OCI-LY3 (cell line): ENCODE results near the gene SLC39A12.

Experiments used
- H2AFZ ChIP-seq: fragments of 200-600, 300-600 bp; shearing (Covaris generic); 2 replicates; pipeline ENCODE4 v1.6.0; 2014; ENCODE audit warnings: antibody characterized with exemption, low read depth, low read length
- H3K27ac ChIP-seq: fragments of 200-600, 300-600 bp; sonication (generic); 2 replicates; pipeline ENCODE4 v1.5.1; 2014; ENCODE audit warnings: mild to moderate bottlenecking, low read length, moderate library complexity, mixed read lengths
- H3K27me3 ChIP-seq: fragments of 200-600, 300-600 bp; sonication (generic); 2 replicates; pipeline ENCODE4 v1.6.1; 2014; ENCODE audit warnings: low read depth, low read length, mixed read lengths
- H3K36me3 ChIP-seq: fragments of 200-600, 300-600 bp; sonication (generic); replicated peaks from 2 replicates; pipeline ENCODE3; 2014; ENCODE audit warnings: low read depth, low read length, mixed read lengths
- H3K4me1 ChIP-seq: fragments of 300-600, 200-600 bp; sonication (generic); 2 replicates; pipeline ENCODE4 v1.6.1; 2014; ENCODE audit warnings: low read length, mixed read lengths
- H3K4me2 ChIP-seq: fragments of 200-600, 300-600 bp; sonication (generic); 2 replicates; pipeline ENCODE4 v1.6.1; 2014; ENCODE audit warnings: low read length, mixed read lengths
- H3K4me3 ChIP-seq: fragments of 300-600, 200-600 bp; sonication (generic); 2 replicates; pipeline ENCODE4 v1.5.1; 2014; ENCODE audit warnings: antibody characterized with exemption, mild to moderate bottlenecking, low read length, moderate library complexity
- H3K79me2 ChIP-seq: fragments of 300-600, 200-600 bp; shearing (Covaris generic); 2 replicates; pipeline ENCODE4 v1.6.1; 2014; ENCODE audit warnings: mild to moderate bottlenecking, low read length, mixed read lengths
- H3K9ac ChIP-seq: fragments of 300-600, 200-600 bp; shearing (Covaris generic); 2 replicates; pipeline ENCODE4 v1.6.0; 2014; ENCODE audit warnings: mild to moderate bottlenecking, low read length, moderate library complexity
- H3K9me3 ChIP-seq: fragments of 200-600, 300-600 bp; shearing (Covaris generic); 2 replicates; pipeline ENCODE4 v1.6.1; 2014; ENCODE audit warnings: low read length, mixed read lengths; ENCODE audit not compliant: insufficient read depth
- H4K20me1 ChIP-seq: fragments of 200-600, 300-600 bp; sonication (generic); 2 replicates; pipeline ENCODE4 v1.6.1; 2016; ENCODE audit warnings: low read length, mixed read lengths; ENCODE audit not compliant: insufficient read depth
- EZH2phosphoT487 ChIP-seq: fragments of 200-600 bp; shearing (Covaris generic); IDR thresholded peaks from 2 replicates; pipeline ENCODE4 v1.6.1; 2018; ENCODE audit warnings: antibody characterized with exemption, mixed run types, low read depth
- TF ChIP-seq, protein P1 (sequence below): fragments of 200-600, 300-600 bp; sonication (generic); IDR thresholded peaks from 2 replicates; pipeline ENCODE4 v1.5.1; 2014; ENCODE audit warnings: antibody characterized with exemption, low read length, low read depth

Gene SLC39A12

DNA sequence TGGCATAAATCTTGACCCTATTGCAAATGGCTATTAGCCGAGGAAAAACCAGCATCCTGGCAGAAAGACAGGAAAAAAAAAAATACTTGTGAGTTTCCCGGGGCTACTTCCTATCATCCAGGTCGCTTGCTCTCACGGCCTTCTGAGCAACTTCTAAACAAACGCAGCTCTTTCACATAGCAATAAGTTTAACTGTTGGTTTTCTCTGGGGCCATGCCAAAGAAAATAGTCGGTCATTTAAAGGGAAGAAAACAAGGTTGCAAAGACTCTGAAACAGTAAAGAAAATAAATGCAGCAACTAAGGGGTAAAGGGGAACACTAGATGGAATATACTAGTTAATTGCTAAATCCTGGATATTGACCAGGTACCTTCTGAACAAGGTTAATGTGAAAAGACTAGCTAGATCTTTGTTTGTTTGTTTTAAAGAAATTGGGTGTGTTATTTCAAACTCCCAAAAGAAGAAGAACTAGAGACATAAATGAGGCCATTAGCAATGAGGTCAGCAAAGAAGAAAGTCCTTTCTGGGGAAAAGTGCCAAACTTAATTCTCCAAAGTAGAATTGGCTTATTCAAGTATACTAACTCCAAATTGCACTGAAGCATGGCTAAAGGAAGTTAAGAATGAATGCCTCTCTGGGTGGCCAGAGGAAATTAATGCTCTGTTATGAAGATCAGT is 54.2 kb downstream of the SLC39A12 start:
- no peak overlapping the region for H2AFZ ChIP-seq
- TF ChIP-seq, protein P1, sequence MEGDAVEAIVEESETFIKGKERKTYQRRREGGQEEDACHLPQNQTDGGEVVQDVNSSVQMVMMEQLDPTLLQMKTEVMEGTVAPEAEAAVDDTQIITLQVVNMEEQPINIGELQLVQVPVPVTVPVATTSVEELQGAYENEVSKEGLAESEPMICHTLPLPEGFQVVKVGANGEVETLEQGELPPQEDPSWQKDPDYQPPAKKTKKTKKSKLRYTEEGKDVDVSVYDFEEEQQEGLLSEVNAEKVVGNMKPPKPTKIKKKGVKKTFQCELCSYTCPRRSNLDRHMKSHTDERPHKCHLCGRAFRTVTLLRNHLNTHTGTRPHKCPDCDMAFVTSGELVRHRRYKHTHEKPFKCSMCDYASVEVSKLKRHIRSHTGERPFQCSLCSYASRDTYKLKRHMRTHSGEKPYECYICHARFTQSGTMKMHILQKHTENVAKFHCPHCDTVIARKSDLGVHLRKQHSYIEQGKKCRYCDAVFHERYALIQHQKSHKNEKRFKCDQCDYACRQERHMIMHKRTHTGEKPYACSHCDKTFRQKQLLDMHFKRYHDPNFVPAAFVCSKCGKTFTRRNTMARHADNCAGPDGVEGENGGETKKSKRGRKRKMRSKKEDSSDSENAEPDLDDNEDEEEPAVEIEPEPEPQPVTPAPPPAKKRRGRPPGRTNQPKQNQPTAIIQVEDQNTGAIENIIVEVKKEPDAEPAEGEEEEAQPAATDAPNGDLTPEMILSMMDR, result no peak
- TF ChIP-seq EZH2phosphoT487, result no peak
- no peak overlapping the region for H3K4me2 ChIP-seq
- H3K4me1 ChIP-seq, result peaks cover 14% of the 10 kb centered on the region
- H3K27me3 ChIP-seq, result no peaks in the 10 kb centered on the region
- no peaks in the 10 kb centered on the region for H3K9me3 ChIP-seq
- no peaks in the 10 kb centered on the region for H3K36me3 ChIP-seq
- H3K27ac ChIP-seq, result no peak overlapping the region
- H3K79me2 ChIP-seq, result no peaks in the 10 kb centered on the region
- H3K4me3 ChIP-seq, result no peak overlapping the region
- H3K9ac ChIP-seq, result no peak overlapping the region
- no peaks in the 10 kb centered on the region for H4K20me1 ChIP-seq

DNA sequence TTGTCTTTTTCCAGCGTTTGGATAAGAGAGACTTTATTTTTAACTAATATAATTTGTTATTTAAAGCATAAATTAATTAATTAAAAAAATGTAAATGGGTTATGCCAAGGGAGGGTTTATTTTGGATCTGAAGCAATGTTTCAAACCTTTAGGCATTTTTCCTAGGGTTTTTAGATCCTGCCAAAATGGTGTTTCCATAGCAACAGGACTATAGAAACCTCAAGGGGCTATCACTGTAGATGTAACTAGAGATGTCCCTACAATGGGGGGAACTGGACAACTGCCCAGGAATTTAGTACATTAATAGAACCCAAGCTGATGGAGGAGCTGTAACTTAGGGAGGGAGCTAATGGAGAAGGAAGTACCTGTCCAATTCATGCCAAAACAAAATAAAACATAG is 57.3 kb downstream of the SLC39A12 start:
- Histone ChIP-seq H3K36me3 (no peaks in the 10 kb centered on the region), H3K79me2 (no peaks in the 10 kb centered on the region), H3K4me3 (no peak overlapping the region), H3K4me2 (no peak overlapping the region), H4K20me1 (no peaks in the 10 kb centered on the region), H3K9me3 (no peaks in the 10 kb centered on the region), H3K27ac (no peak overlapping the region), H2AFZ (no peak overlapping the region), H3K4me1 (peaks cover 14% of the 10 kb centered on the region), H3K9ac (no peak overlapping the region), H3K27me3 (no peaks in the 10 kb centered on the region)
- TF ChIP-seq, protein P1, result no peak
- TF ChIP-seq EZH2phosphoT487, result no peak

DNA sequence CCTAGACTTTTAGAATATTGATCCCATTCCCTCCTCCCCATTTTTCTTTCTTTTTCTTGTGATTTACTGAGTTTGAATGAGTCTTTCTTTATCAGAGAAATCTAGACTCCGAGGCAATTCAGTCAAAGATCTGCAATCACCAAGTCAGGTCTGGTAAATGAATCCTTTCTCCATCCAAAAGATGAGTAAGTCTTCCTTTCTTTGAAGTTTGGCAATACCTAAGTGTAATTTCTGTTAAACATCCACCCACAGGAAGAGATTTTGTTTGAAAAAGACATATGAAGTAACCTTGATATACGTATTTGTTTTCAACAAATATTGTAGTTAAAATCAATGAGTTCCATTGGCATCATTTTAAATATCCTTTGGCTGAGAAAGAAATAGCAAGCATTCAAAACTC is 58.3 kb downstream of the SLC39A12 start:
- Histone ChIP-seq H2AFZ (no peak overlapping the region), H3K36me3 (no peaks in the 10 kb centered on the region)
- TF ChIP-seq, protein P1, result no peak
- no peak for TF ChIP-seq EZH2phosphoT487

GRCh38 chr10:18020523-18020922 is 68.8 kb downstream of the SLC39A12 start:
- no peak overlapping the region for H3K9ac ChIP-seq

More for the DNA sequence above, 58.3 kb downstream of the SLC39A12 start:
- H3K4me2 ChIP-seq, result no peak overlapping the region
- no peak overlapping the region for H3K4me3 ChIP-seq
- no peaks in the 10 kb centered on the region for H3K79me2 ChIP-seq
- H3K9ac ChIP-seq, result no peak overlapping the region
- H4K20me1 ChIP-seq, result no peaks in the 10 kb centered on the region
- H3K27ac ChIP-seq, result no peak overlapping the region
- H3K9me3 ChIP-seq, result no peaks in the 10 kb centered on the region
- H3K27me3 ChIP-seq, result no peaks in the 10 kb centered on the region
- peaks cover 14% of the 10 kb centered on the region for H3K4me1 ChIP-seq

More at GRCh38 chr10:18020523-18020922, 68.8 kb downstream of the SLC39A12 start:
- TF ChIP-seq, protein P1, result no peak
- TF ChIP-seq EZH2phosphoT487, result no peak
- H2AFZ ChIP-seq, result no peak overlapping the region
- H3K79me2 ChIP-seq, result no peaks in the 10 kb centered on the region
- H4K20me1 ChIP-seq, result no peaks in the 10 kb centered on the region
- no peaks in the 10 kb centered on the region for H3K9me3 ChIP-seq
- H3K27ac ChIP-seq, result no peak overlapping the region
- H3K27me3 ChIP-seq, result no peaks in the 10 kb centered on the region
- H3K4me2 ChIP-seq, result no peak overlapping the region
- no peak overlapping the region for H3K4me3 ChIP-seq
- no peaks in the 10 kb centered on the region for H3K4me1 ChIP-seq
- no peaks in the 10 kb centered on the region for H3K36me3 ChIP-seq
